HUES64 (cell line): ENCODE data around the gene C17orf100. TPM values are rescaled to one million over a fixed set of nuclear protein-coding genes. Genes with fewer than 3 reads are reported as not detected.

Source experiments
- H3K27ac ChIP-seq: 2 replicates; pipeline ENCODE4 v1.7.0; 2013; ENCODE audit warnings: low read depth, low read length, inconsistent platforms
- H3K27me3 ChIP-seq: 2 replicates; pipeline ENCODE4 v1.6.1; 2013; ENCODE audit warnings: mild to moderate bottlenecking, low read length; ENCODE audit not compliant: insufficient read depth
- H3K36me3 ChIP-seq: 2 replicates; pipeline ENCODE4 v1.6.1; 2013; ENCODE audit warnings: mild to moderate bottlenecking, low read length; ENCODE audit not compliant: insufficient read depth
- H3K4me1 ChIP-seq: 2 replicates; pipeline ENCODE4 v1.6.1; 2013; ENCODE audit warnings: mild to moderate bottlenecking, low read length, moderate library complexity; ENCODE audit not compliant: insufficient read depth
- H3K4me3 ChIP-seq: 2 replicates; pipeline ENCODE4 v1.5.1; 2013; ENCODE audit warnings: mild to moderate bottlenecking, low read length, moderate library complexity
- H3K9ac ChIP-seq: 2 replicates; pipeline ENCODE4 v1.6.1; 2013; ENCODE audit warnings: mild to moderate bottlenecking, low read depth, low read length
- H3K9me3 ChIP-seq: 2 replicates; pipeline ENCODE4 v1.6.1; 2013; ENCODE audit warnings: low read depth, low read length; ENCODE audit not compliant: insufficient read depth
- WGBS: fragments of 150-250, 120-280 bp; methylation state at CpG from one replicate; pipeline ENCODE4 v1.1.7; 2013; ENCODE audit warnings: missing lambda C conversion rate; 5-methylcytosine and 5-hydroxymethylcytosine counted together
- polyA plus RNA-seq, 2 experiments: library from polyadenylated mRNA; stranded (reverse); fragments of 50-300 nt; gene quantifications; one replicate each; pipeline ENCODE4 v1.2.3, GENCODE V29; 2013

Gene C17orf100
- 1.5 TPM for polyA plus RNA-seq (2013, experiment 1 of 2)
- polyA plus RNA-seq (2013, experiment 2 of 2) = 2.2 TPM

DNA sequence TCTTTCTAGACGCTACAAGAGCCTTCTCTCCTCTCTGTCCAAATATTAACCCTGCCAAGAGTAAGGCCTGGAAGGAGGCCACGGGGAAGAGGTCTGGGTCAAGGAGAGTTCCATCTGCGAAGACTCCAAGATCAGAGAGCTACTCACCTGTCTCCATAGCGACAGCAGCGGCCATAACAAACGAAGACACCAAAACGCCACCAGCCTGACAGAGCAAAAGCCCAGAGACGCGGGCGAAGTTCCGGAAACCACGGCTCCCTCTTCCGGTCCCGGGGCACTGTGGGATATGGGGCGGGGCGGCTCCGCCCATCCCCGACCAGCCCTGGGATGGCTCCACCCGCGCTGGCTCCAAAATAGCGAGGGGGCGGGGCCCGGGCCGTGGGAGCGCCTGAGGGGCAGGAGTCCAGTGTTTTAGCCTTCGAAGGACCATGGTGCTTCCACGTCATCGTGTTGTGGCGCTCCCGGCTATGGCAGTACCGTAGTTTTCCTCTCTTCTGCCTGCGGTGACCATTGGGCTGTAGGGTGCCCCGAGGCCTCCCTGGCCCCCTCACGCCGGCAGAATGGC is at the start of gene C17orf100, which contains the start of gene MED31:
TSS of gene C17orf100 (plus strand) at position 409 of the 565 bp plus-strand sequence. CDS start at position 561, 152 bp downstream.
TSS of gene MED31 (minus strand) at position 252 of the 565 bp plus-strand sequence. CDS start at position 175, 77 bp downstream.
- Histone ChIP-seq H3K9ac (peak within 1 kb of the TSS; percentile 95), H3K27me3 (peaks cover 47% of the 10 kb centered on the region), H3K9me3 (no peaks in the 10 kb centered on the region), H3K4me1 (peaks cover 21% of the 10 kb centered on the region; the same call in 1 of the 2 replicates), H3K27ac (peak within 1 kb of the TSS; percentile 86), H3K36me3 (peaks cover 30% of the 10 kb centered on the region), H3K4me3 (peak within 1 kb of the TSS; percentile 100)
- WGBS = 2% methylated on average over 35 of the region's 35 CpGs

DNA sequence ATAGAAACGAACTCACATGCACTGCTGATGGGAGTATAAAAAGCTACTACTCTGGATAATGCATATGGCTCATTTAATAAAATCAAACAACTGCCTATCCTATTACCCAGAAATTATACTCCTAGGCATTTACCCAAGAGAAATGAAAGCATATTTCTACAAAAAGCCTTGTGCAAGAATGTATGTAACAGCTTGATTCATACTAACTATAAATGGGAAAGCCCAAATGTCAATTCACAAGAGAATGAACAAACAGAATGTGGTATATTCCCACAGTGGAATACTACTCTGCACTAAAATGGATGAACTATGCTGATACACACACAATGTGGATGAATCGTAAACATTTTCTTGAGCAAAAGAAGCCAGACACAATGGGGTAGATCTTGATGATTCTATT is 49.4 kb upstream of the C17orf100 start:
- H3K36me3 ChIP-seq = peaks cover 99% of the 10 kb centered on the region
- H3K27me3 ChIP-seq = no peaks in the 10 kb centered on the region
- H3K27ac ChIP-seq = no peak overlapping the region
- no peak overlapping the region for H3K4me3 ChIP-seq
- no peaks in the 10 kb centered on the region for H3K4me1 ChIP-seq
- 95% methylated on average over 2 of the region's 2 CpGs for WGBS
- no peaks in the 10 kb centered on the region for H3K9me3 ChIP-seq
- H3K9ac ChIP-seq = no peak overlapping the region

DNA sequence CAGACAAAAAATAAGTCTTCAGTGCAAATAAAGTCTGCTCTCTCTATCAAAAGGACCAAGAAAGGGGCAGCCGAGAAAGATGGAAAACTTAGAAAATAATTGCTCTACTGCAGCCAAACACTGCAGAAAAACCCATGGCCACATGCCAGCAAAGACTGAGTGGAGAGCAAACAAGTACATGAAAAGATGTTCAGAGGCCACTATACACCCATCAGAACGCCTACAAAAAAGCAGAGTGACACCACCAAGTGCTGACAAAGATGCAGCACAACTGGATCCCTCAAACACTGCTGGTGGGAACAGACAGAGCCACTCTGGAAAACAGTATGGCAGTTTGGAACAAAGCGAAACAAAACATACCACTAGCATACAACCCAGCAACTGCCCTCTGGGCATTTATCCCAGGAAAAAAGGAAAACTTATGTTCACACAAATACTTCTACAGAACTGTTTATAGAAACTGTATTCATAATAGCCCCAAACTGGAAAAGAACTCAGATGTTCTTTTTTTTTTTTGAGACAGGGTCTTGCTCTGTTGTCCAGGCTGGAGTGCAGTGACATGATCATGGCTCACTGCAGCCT is 47.7 kb upstream of the C17orf100 start:
- Histone ChIP-seq H3K4me3 (no peak overlapping the region), H3K27ac (no peak overlapping the region), H3K9me3 (no peaks in the 10 kb centered on the region), H3K4me1 (no peaks in the 10 kb centered on the region), H3K27me3 (no peaks in the 10 kb centered on the region), H3K36me3 (peaks cover 99% of the 10 kb centered on the region), H3K9ac (no peak overlapping the region)
- 93% methylated on average over 3 of the region's 3 CpGs for WGBS

DNA sequence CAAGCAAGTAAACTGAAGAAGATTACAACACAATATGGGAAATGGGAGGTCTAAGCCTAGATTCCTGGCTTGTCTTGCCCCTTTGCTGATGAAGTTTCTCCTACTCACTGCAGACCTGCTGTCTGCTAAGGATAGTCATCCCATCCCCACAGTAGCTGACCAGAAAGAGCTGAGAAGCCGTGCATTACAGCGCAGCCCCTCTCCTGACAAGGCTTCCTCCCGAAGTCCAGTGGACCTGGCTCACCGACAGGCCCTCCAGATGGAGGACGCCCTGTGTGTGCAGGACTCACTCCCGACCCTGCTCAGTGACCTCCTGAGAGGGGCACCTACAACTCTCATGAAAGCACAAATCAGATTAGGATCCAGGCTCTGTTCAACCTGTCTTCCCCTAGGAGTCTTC is 46.4 kb upstream of the C17orf100 start:
- no peaks in the 10 kb centered on the region for H3K9me3 ChIP-seq
- no peak overlapping the region for H3K4me3 ChIP-seq
- H3K27me3 ChIP-seq = no peaks in the 10 kb centered on the region
- H3K4me1 ChIP-seq = no peaks in the 10 kb centered on the region
- H3K9ac ChIP-seq = no peak overlapping the region
- H3K36me3 ChIP-seq = peaks cover 99% of the 10 kb centered on the region
- 95% methylated on average over 6 of the region's 6 CpGs for WGBS
- no peak overlapping the region for H3K27ac ChIP-seq

DNA sequence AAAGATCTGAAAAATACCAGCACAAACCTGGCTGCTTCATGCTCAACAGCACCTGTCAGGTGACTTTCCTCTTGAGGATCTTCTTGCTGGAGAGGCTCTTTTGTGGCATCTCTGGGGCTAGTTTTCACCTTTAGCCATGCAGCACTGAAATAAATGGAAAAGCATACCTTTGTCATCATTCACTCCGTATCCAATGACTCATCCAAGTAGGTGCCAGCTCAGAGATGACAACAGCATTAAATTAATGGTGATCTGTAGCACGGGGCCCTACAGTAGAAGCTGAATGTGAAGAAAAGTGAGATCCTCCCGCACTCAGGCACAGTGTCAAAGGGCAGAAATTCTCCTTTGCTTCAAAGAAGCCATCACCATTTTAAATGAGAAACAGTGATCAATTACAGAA is 43.2 kb upstream of the C17orf100 start:
- no peak overlapping the region for H3K27ac ChIP-seq
- no peaks in the 10 kb centered on the region for H3K9me3 ChIP-seq
- no peaks in the 10 kb centered on the region for H3K4me1 ChIP-seq
- peaks cover 89% of the 10 kb centered on the region for H3K36me3 ChIP-seq
- no peak overlapping the region for H3K4me3 ChIP-seq
- H3K9ac ChIP-seq = no peak overlapping the region
- H3K27me3 ChIP-seq = no peaks in the 10 kb centered on the region
- WGBS = 97% methylated on average over 3 of the region's 3 CpGs

- Histone ChIP-seq H3K4me3 (no peak overlapping the region), H3K4me1 (no peaks in the 10 kb centered on the region), H3K9me3 (no peaks in the 10 kb centered on the region), H3K36me3 (peaks cover 86% of the 10 kb centered on the region), H3K27me3 (no peaks in the 10 kb centered on the region), H3K9ac (no peak overlapping the region), H3K27ac (no peak overlapping the region)
- WGBS = 95% methylated on average over 4 of the region's 5 CpGs
These were observed 41.6 kb upstream of the C17orf100 start for GRCh38 chr17:6610011-6610410.

DNA sequence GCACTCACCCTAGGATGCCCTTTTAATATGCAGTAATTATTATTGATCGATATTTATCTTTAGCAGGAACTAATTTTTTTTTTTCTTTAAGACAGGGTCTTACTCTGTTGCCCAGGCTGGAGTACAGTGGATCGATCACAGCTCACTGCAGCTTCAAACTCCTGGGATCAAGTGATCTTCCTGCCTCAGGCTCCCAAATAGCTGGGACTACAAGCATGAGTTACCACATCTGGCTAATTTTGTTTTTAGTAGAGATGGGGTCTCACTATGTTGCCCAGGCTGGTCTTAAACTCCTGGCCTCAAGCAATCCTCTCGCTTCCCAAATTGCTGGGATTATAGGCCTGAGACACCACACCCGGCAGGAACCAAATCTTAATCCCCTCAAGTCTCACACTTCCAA is 40.3 kb upstream of the C17orf100 start:
- Histone ChIP-seq H3K27ac (no peak overlapping the region), H3K9ac (no peak overlapping the region), H3K9me3 (no peaks in the 10 kb centered on the region), H3K36me3 (peaks cover 85% of the 10 kb centered on the region), H3K4me1 (no peaks in the 10 kb centered on the region), H3K27me3 (no peaks in the 10 kb centered on the region), H3K4me3 (no peak overlapping the region)
- WGBS = 95% methylated on average over 4 of the region's 4 CpGs

GRCh38 chr17:6623941-6624340 is 27.6 kb upstream of the C17orf100 start:
- H3K36me3 ChIP-seq = peaks cover 95% of the 10 kb centered on the region
- no peak overlapping the region for H3K27ac ChIP-seq
- whole genome bisulfite sequencing = 97% methylated on average over 3 of the region's 3 CpGs

DNA sequence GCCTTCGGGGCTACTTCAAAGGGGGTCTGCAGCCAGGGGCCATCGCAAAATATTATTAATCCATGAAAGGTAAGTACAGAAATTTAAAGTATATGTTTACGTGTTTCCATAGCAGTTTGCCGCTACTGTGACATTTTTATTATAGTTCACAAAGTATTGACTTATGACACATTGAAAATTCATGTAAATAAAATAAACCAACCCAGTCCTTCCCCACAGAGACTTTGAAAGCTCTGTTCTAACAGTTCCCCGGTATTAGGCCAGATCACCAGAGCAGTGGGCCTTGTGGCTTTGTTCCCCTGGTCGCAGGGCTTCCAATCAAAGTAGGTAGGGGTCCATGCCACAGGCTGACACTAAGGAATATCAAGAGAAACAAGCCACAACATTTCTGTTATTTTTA is 24.9 kb upstream of the C17orf100 start:
- Histone ChIP-seq H3K4me3 (no peak overlapping the region), H3K4me1 (no peaks in the 10 kb centered on the region), H3K27me3 (no peaks in the 10 kb centered on the region), H3K36me3 (peaks cover 94% of the 10 kb centered on the region), H3K9me3 (no peaks in the 10 kb centered on the region), H3K27ac (no peak overlapping the region), H3K9ac (no peak overlapping the region)
- WGBS = 93% methylated on average over 6 of the region's 6 CpGs

More at GRCh38 chr17:6623941-6624340, 27.6 kb upstream of the C17orf100 start:
- Histone ChIP-seq H3K9ac (no peak overlapping the region), H3K27me3 (no peaks in the 10 kb centered on the region), H3K4me3 (no peak overlapping the region), H3K4me1 (no peaks in the 10 kb centered on the region), H3K9me3 (no peaks in the 10 kb centered on the region)

DNA sequence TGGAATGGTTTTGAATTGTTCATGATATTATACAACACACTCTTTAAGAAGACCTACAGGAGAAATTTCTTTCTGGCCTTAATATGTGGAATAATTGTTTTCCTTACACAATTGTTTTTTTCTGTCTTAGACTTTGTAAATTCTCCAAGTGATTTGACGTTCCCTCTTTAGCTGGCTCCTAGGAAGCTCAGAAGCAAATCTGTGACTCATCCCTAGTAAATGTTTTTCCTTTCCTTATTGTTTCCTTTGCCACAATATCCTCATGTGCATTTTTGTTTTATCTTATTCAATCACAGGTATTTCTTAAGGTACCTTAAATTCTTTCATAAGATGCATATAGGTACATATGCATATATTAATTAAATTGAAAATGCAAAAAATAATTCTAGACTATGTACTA is 24.5 kb upstream of the C17orf100 start:
- Histone ChIP-seq H3K4me3 (no peak overlapping the region), H3K4me1 (no peaks in the 10 kb centered on the region), H3K9ac (no peak overlapping the region), H3K9me3 (no peaks in the 10 kb centered on the region), H3K27ac (no peak overlapping the region), H3K27me3 (no peaks in the 10 kb centered on the region), H3K36me3 (peaks cover 94% of the 10 kb centered on the region)
- 82% methylated on average over 1 of the region's 1 CpG for WGBS

DNA sequence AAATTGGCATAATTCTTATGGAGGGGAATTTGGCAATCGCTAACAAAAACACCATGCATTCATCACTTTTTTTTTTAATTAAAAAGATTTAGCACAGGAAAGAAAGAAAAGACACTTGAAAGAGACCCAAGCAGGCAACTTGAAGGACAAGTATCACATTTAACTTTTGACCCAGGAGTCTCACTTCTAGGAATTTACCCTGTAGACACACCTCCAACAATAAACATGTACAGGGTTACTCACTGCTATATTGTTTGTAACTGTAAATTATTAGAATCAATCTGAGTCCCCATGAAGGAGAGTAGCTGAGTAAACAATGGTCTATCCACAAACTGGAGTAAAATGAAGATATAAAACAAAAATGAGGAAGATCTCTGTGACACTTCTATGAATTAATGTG is 21.2 kb upstream of the C17orf100 start:
- no peaks in the 10 kb centered on the region for H3K4me1 ChIP-seq
- H3K36me3 ChIP-seq = peaks cover 95% of the 10 kb centered on the region

More for the DNA sequence above, 21.2 kb upstream of the C17orf100 start:
- H3K4me3 ChIP-seq = no peak overlapping the region
- H3K9ac ChIP-seq = no peak overlapping the region
- H3K27ac ChIP-seq = no peak overlapping the region
- WGBS = 100% methylated on average over 1 of the region's 1 CpG
- H3K9me3 ChIP-seq = no peaks in the 10 kb centered on the region
- no peaks in the 10 kb centered on the region for H3K27me3 ChIP-seq
